HL-60 (cell line): Measurements from ENCODE around the gene DDX27.

Source experiments
- GABPA ChIP-seq: IDR thresholded peaks from 2 replicates; pipeline ENCODE4 v1.6.1; 2012; ENCODE audit warnings: low read depth
- SPI1 ChIP-seq: IDR thresholded peaks from 2 replicates; pipeline ENCODE4 v1.6.1; 2012; ENCODE audit warnings: low read depth, mild to moderate bottlenecking, borderline replicate concordance
- TF ChIP-seq, protein P1 (sequence below): IDR thresholded peaks from one replicate; pipeline ENCODE4 v1.5.1; 2011; ENCODE audit warnings: low read length, control low read depth, inconsistent platforms; ENCODE audit not compliant: insufficient read depth
- TF ChIP-seq, protein P2 (sequence below): IDR thresholded peaks from 2 replicates; pipeline ENCODE4 v1.6.1; 2012; ENCODE audit warnings: low read depth; ENCODE audit not compliant: insufficient replicate concordance

GRCh38 chr20:49284818-49285217 is 65.6 kb downstream of the DDX27 start:
- TF ChIP-seq GABPA (no peak), SPI1 (no peak)
- TF ChIP-seq, protein P1, sequence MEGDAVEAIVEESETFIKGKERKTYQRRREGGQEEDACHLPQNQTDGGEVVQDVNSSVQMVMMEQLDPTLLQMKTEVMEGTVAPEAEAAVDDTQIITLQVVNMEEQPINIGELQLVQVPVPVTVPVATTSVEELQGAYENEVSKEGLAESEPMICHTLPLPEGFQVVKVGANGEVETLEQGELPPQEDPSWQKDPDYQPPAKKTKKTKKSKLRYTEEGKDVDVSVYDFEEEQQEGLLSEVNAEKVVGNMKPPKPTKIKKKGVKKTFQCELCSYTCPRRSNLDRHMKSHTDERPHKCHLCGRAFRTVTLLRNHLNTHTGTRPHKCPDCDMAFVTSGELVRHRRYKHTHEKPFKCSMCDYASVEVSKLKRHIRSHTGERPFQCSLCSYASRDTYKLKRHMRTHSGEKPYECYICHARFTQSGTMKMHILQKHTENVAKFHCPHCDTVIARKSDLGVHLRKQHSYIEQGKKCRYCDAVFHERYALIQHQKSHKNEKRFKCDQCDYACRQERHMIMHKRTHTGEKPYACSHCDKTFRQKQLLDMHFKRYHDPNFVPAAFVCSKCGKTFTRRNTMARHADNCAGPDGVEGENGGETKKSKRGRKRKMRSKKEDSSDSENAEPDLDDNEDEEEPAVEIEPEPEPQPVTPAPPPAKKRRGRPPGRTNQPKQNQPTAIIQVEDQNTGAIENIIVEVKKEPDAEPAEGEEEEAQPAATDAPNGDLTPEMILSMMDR = no peak
- TF ChIP-seq, protein P2, sequence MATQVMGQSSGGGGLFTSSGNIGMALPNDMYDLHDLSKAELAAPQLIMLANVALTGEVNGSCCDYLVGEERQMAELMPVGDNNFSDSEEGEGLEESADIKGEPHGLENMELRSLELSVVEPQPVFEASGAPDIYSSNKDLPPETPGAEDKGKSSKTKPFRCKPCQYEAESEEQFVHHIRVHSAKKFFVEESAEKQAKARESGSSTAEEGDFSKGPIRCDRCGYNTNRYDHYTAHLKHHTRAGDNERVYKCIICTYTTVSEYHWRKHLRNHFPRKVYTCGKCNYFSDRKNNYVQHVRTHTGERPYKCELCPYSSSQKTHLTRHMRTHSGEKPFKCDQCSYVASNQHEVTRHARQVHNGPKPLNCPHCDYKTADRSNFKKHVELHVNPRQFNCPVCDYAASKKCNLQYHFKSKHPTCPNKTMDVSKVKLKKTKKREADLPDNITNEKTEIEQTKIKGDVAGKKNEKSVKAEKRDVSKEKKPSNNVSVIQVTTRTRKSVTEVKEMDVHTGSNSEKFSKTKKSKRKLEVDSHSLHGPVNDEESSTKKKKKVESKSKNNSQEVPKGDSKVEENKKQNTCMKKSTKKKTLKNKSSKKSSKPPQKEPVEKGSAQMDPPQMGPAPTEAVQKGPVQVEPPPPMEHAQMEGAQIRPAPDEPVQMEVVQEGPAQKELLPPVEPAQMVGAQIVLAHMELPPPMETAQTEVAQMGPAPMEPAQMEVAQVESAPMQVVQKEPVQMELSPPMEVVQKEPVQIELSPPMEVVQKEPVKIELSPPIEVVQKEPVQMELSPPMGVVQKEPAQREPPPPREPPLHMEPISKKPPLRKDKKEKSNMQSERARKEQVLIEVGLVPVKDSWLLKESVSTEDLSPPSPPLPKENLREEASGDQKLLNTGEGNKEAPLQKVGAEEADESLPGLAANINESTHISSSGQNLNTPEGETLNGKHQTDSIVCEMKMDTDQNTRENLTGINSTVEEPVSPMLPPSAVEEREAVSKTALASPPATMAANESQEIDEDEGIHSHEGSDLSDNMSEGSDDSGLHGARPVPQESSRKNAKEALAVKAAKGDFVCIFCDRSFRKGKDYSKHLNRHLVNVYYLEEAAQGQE = no peak
